ENCODE measurements around the gene ZNF652.

- no peak for TF ChIP-seq REST (IDR thresholded peaks at IDR 0.05; ENCODE audit: low read depth, low read length)
- no peak for TF ChIP-seq GATA2 (CRISPR knock-in tag; IDR thresholded peaks at IDR 0.05)
Measured at GRCh38 chr17:49390548-49391324, 28.7 kb upstream of the ZNF652 start.
